Brain pericyte (primary cell): ENCODE measurements around the gene PLD2.
"Not testable (repeated sequence)": the region's sequence is repeated elsewhere in the genome, so short reads cannot be mapped to it uniquely, and the experiment has no call there.

ENCODE experiments used
- DNase-seq: peaks from one replicate; pipeline ENCODE4 v3.0.0-alpha.2; 2012; ENCODE audit warnings: low read depth, low spot score

The PLD2 gene

GRCh38 chr17:4856937-4857314 lies 50.0 kb downstream of the PLD2 start:
- no peak for DNase-seq

- not testable (repeated sequence) for DNase-seq
Measured at GRCh38 chr17:4857347-4857746, 50.4 kb downstream of the PLD2 start.

GRCh38 chr17:4858068-4858881 lies 51.3 kb downstream of the PLD2 start:
- no peak for DNase-seq

- no peak for DNase-seq
Measured at GRCh38 chr17:4858882-4859260, 51.9 kb downstream of the PLD2 start.

- DNase-seq, result no peak
Measured at GRCh38 chr17:4859816-4860625, 53.1 kb downstream of the PLD2 start.

GRCh38 chr17:4860651-4861050 lies 53.7 kb downstream of the PLD2 start:
- no peak for DNase-seq

- DNase-seq, result no peak
Measured at GRCh38 chr17:4861052-4861451, 54.1 kb downstream of the PLD2 start.

- no peak for DNase-seq
Measured at GRCh38 chr17:4862720-4863119, 55.8 kb downstream of the PLD2 start.

- no peak for DNase-seq
Measured at GRCh38 chr17:4863321-4863720, 56.4 kb downstream of the PLD2 start.

GRCh38 chr17:4867535-4867934 lies 60.6 kb downstream of the PLD2 start:
- not testable (repeated sequence) for DNase-seq

- not testable (repeated sequence) for DNase-seq
Measured at GRCh38 chr17:4869058-4869998, 62.4 kb downstream of the PLD2 start.

GRCh38 chr17:4870855-4871254 lies 63.9 kb downstream of the PLD2 start:
- DNase-seq, result no peak

GRCh38 chr17:4872786-4873185 lies 65.8 kb downstream of the PLD2 start:
- DNase-seq, result no peak
